Endothelial cell (in vitro differentiated cells): ENCODE results near the gene RAB25. TPM values are rescaled to one million over a fixed set of nuclear protein-coding genes. Genes with fewer than 3 reads are reported as not detected.
A peak's percentile ranks its signal among the peaks of the same experiment; 100 is the strongest.

ENCODE experiments used
- DNase-seq: peaks from one replicate; pipeline ENCODE4 v3.0.0; 2021; ENCODE audit warnings: low spot score
- H3K27ac Mint-ChIP-seq: one replicate; pipeline ENCODE4 v1.8.0; 2021; ENCODE audit warnings: mixed read lengths, inconsistent platforms; ENCODE audit not compliant: unreplicated experiment
- H3K27me3 Mint-ChIP-seq: one replicate; pipeline ENCODE4 v1.8.0; 2021; ENCODE audit warnings: mild to moderate bottlenecking, moderate library complexity, mixed read lengths, inconsistent platforms; ENCODE audit not compliant: unreplicated experiment
- H3K36me3 Mint-ChIP-seq: one replicate; pipeline ENCODE4 v1.8.0; 2021; ENCODE audit warnings: mild to moderate bottlenecking, low read depth, mixed read lengths, inconsistent platforms; ENCODE audit not compliant: unreplicated experiment
- H3K4me1 Mint-ChIP-seq: one replicate; pipeline ENCODE4 v1.8.0; 2021; ENCODE audit warnings: mild to moderate bottlenecking, mixed read lengths, inconsistent platforms; ENCODE audit not compliant: unreplicated experiment
- H3K4me3 Mint-ChIP-seq: one replicate; pipeline ENCODE4 v1.8.0; 2021; ENCODE audit warnings: mild to moderate bottlenecking, mixed read lengths, inconsistent platforms; ENCODE audit not compliant: unreplicated experiment
- H3K9me3 Mint-ChIP-seq: one replicate; pipeline ENCODE4 v1.8.0; 2021; ENCODE audit warnings: mixed read lengths, inconsistent platforms; ENCODE audit not compliant: unreplicated experiment
- CTCF ChIP-seq: fragments of 200-600 bp; sonication (generic); IDR thresholded peaks from one replicate; pipeline ENCODE4 v1.5.0; 2021; ENCODE audit warnings: antibody characterized with exemption; ENCODE audit not compliant: unreplicated experiment
- total RNA-seq: library from RNA; stranded (reverse); fragmentation: NEBNext Ultra II Directional; extraction: Animal tissue kit (Norgen Biotek cat#: 25700); gene quantifications from one replicate; pipeline ENCODE4 v1.2.1, GENCODE V29; 2021; ENCODE audit not compliant: unreplicated experiment

RAB25 gene
- total RNA-seq, 1 donor from 2014 or later, result 1.6 TPM

DNA sequence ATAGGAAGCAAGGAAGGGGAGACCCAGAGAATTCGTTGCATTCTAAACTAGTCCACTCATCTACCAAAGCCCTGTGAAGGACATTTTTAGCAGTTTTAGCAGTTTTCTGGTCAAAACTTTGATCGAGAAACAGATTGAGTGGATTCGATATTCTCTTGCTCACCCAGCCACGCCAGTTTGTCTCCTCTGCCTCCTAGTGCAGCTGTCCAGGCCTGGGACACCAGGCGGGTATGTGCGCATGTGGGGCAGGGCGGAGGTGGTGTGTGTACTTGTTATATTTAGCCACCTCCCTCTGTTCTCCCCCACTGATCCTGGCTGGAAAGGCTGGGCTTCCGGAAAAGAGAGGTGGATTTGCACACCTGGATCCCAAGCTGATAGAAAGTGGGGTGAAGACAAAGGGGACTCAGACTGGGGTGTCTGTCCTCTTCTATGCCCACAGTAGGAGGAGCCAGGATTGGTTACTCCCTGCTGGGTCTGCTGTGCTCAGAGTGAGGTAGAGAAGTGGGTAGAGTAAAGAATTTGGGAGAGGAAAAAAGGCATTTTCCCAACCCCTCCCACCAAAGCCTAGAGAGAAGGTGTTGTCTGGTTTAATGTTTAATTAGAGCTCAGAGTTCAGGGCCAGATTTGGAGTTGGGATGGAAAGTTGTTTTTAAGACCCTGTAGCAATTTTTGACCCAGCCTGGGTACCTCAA is 57.4 kb downstream of the RAB25 start:
- Mint-ChIP-seq H3K27me3 (peaks cover 14% of the 10 kb centered on the region), H3K36me3 (no peaks in the 10 kb centered on the region), H3K27ac (peak overlapping the region; percentile 48), H3K4me3 (no peak overlapping the region), H3K9me3 (no peaks in the 10 kb centered on the region), H3K4me1 (peaks cover 25% of the 10 kb centered on the region)
- no peak for DNase-seq
- no peak for TF ChIP-seq CTCF

DNA sequence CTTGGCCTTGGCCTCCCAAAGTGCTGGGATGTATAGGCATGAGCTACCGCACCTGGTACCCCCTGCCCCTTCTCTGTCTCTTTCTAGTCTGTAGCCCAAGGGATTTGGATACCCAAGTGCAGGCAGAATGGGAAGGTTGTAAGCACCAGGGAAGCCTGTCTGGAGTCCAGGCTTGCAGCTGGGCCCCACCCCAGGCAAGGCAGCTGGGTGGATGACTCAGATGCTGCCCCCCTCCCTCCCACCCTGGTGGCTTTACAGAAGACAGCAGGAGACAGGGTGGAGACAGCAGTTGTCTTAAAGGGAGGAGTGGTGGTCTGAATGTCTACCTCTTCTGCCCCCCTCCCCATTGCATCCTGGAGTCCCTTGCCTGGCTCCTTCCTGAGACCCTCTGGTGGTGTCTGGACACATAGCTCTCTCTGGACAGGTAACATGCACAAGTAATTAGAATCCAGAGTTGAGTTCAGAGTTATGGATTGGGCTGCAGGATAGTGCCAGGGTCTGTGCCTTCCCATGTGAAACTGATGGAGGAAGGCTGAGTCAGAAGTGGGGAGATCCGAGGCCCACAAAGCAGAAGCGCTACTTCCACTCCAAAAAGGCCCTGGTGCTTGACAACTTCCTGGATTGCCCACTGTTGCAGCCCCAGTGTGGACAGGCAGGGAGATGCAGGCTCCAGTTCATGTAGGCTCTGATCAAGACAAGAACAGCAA is 58.7 kb downstream of the RAB25 start:
- Mint-ChIP-seq H3K36me3 (no peaks in the 10 kb centered on the region), H3K27ac (no peak overlapping the region), H3K4me1 (peaks cover 27% of the 10 kb centered on the region), H3K4me3 (no peak overlapping the region), H3K27me3 (peaks cover 11% of the 10 kb centered on the region), H3K9me3 (no peaks in the 10 kb centered on the region)
- no peak for TF ChIP-seq CTCF
- DNase-seq, result no peak

Other genes with a start within 250 kb of the RAB25 start
- 72.7 TPM for gene GON4L, start 203.9 kb upstream of the RAB25 start, total RNA-seq
- gene SYT11, start 201.6 kb upstream of the RAB25 start, total RNA-seq, result 15.4 TPM
- gene RIT1, start 149.8 kb upstream of the RAB25 start, total RNA-seq, result 69.2 TPM
- 42.6 TPM for gene KHDC4, start 126.7 kb upstream of the RAB25 start, total RNA-seq
- not detected for gene RXFP4, start 119.5 kb upstream of the RAB25 start, total RNA-seq
- 244 TPM for gene ARHGEF2, start 82.6 kb upstream of the RAB25 start, total RNA-seq
- 340 TPM for gene SSR2, start 40.2 kb upstream of the RAB25 start, total RNA-seq
- gene UBQLN4, start 7.4 kb upstream of the RAB25 start, total RNA-seq, result 47.6 TPM
- 82.4 TPM for gene LAMTOR2, start 6.4 kb upstream of the RAB25 start, total RNA-seq
- 63.9 TPM for gene MEX3A, start 21.3 kb downstream of the RAB25 start, total RNA-seq
- gene LMNA, start 53.6 kb downstream of the RAB25 start, total RNA-seq, result 35.8 TPM
- gene SEMA4A, start 92.4 kb downstream of the RAB25 start, total RNA-seq, result 2.2 TPM
- 22.0 TPM for gene SLC25A44, start 132.9 kb downstream of the RAB25 start, total RNA-seq
- gene PMF1, start 151.8 kb downstream of the RAB25 start, total RNA-seq, result 51.4 TPM
- 1.2 TPM for gene BGLAP, start 181.0 kb downstream of the RAB25 start, total RNA-seq
- gene PAQR6, start 186.9 kb downstream of the RAB25 start, total RNA-seq, result 8.4 TPM
- 75.2 TPM for gene SMG5, start 221.7 kb downstream of the RAB25 start, total RNA-seq
- 2.9 TPM for gene TMEM79, start 223.2 kb downstream of the RAB25 start, total RNA-seq
- 97.2 TPM for gene GLMP, start 234.5 kb downstream of the RAB25 start, total RNA-seq
- gene VHLL, start 238.1 kb downstream of the RAB25 start, total RNA-seq, result not detected